HG03460 (cell line): ENCODE data around the gene MAFB.

Source experiments
- ATAC-seq: cut with Tn5 transposase; IDR thresholded peaks from one replicate; pipeline ENCODE4 v1.9.1; 2021; ENCODE audit not compliant: unreplicated experiment

The MAFB gene

GRCh38 chr20:40703975-40704530 is 15.0 kb upstream of the MAFB start:
- ATAC-seq = no peak

- no peak for ATAC-seq
Observed at GRCh38 chr20:40702504-40702903, 13.5 kb upstream of the MAFB start.

- ATAC-seq = no peak
Observed at GRCh38 chr20:40698744-40699143, 9.7 kb upstream of the MAFB start.

- no peak for ATAC-seq
Observed at GRCh38 chr20:40698281-40698680, 9.2 kb upstream of the MAFB start.

- no peak for ATAC-seq
Observed at GRCh38 chr20:40697541-40697940, 8.5 kb upstream of the MAFB start.

GRCh38 chr20:40695214-40695613 is 6.2 kb upstream of the MAFB start:
- ATAC-seq = no peak

GRCh38 chr20:40694246-40694645 is 5.2 kb upstream of the MAFB start:
- ATAC-seq = no peak

GRCh38 chr20:40692240-40693011 is 3.4 kb upstream of the MAFB start:
- no peak for ATAC-seq

GRCh38 chr20:40691566-40692239 is 2.7 kb upstream of the MAFB start:
- no peak for ATAC-seq

GRCh38 chr20:40690836-40691565 is 2.0 kb upstream of the MAFB start:
- no peak for ATAC-seq

- ATAC-seq = no peak
Observed at GRCh38 chr20:40689943-40690835, 1.2 kb upstream of the MAFB start.

GRCh38 chr20:40688129-40689099 is 622 bp downstream of the MAFB start:
- no peak for ATAC-seq

GRCh38 chr20:40687384-40688128 is 1.5 kb downstream of the MAFB start:
- ATAC-seq = no peak

- ATAC-seq = no peak
Observed at GRCh38 chr20:40686893-40687292, 2.1 kb downstream of the MAFB start.

- ATAC-seq = no peak
Observed at GRCh38 chr20:40686434-40686882, 2.6 kb downstream of the MAFB start.

- no peak for ATAC-seq
Observed at GRCh38 chr20:40685349-40685748, 3.7 kb downstream of the MAFB start.

- no peak for ATAC-seq
Observed at GRCh38 chr20:40683894-40684268, 5.2 kb downstream of the MAFB start.

- no peak for ATAC-seq
Observed at GRCh38 chr20:40683221-40683893, 5.7 kb downstream of the MAFB start.
